Cardiac muscle cell (in vitro differentiated cells and primary cell): ENCODE measurements around the gene SERPINB12. TPM values are rescaled to one million over a fixed set of nuclear protein-coding genes. Genes with fewer than 3 reads are reported as not detected.

ENCODE experiments used
- DNase-seq, 2 donors: peaks; one replicate each; pipeline versions ENCODE4 v3.0.0 to v3.0.0-alpha.2; 2010 to 2017; ENCODE audit warnings: low read depth in 1 of 2, low spot score in 1 of 2
- H3K27ac ChIP-seq: fragments of 200-600 bp; sonication (generic); 2 replicates; pipeline ENCODE4 v1.5.1; 2016
- H3K27me3 ChIP-seq: fragments of 200-600 bp; sonication (generic); 2 replicates; pipeline ENCODE4 v1.6.0; 2016; ENCODE audit warnings: control low read depth
- H3K36me3 ChIP-seq: fragments of 200-600 bp; sonication (generic); 2 replicates; pipeline ENCODE4 v1.5.1; 2016; ENCODE audit warnings: control low read depth
- H3K4me1 ChIP-seq: fragments of 200-600 bp; sonication (generic); 2 replicates; pipeline ENCODE4 v1.8.1; 2017; ENCODE audit warnings: low read depth, mild to moderate bottlenecking, mixed run types
- H3K4me3 ChIP-seq: fragments of 200-600 bp; sonication (generic); 2 replicates; pipeline ENCODE4 v1.5.1; 2016; ENCODE audit warnings: mild to moderate bottlenecking
- H3K9me3 ChIP-seq: fragments of 200-600 bp; sonication (generic); 2 replicates; pipeline ENCODE4 v1.5.1; 2017; ENCODE audit warnings: low read depth, mild to moderate bottlenecking, control low read depth
- polyA plus RNA-seq: library from polyadenylated mRNA; unstranded; fragments of >200 nt; fragmentation: Nextera tagmentation; extraction: Ambion mirVana; gene quantifications from 2 replicates; pipeline ENCODE4 v1.2.1, GENCODE V29; 2016
- total RNA-seq: library from RNA; depleted of rRNA; stranded (reverse); fragments of >200 nt; gene quantifications from 2 replicates; pipeline ENCODE4 v1.2.3, GENCODE V29; 2016
- TF ChIP-seq, protein P1 (sequence below): IDR thresholded peaks from 2 replicates; pipeline ENCODE4 v1.5.1; 2012; ENCODE audit warnings: low read depth, mild to moderate bottlenecking, low read length

Gene SERPINB12
- total and polyA plus RNA-seq, 2 experiments from 2014 or later: not detected

GRCh38 chr18:63518178-63519012, 23.8 kb upstream of the SERPINB12 start:
- H3K4me1 ChIP-seq: no peaks in the 10 kb centered on the region
- DNase-seq: peak; percentile 84 to 89
- no peaks in the 10 kb centered on the region for H3K9me3 ChIP-seq
- TF ChIP-seq, protein P1, sequence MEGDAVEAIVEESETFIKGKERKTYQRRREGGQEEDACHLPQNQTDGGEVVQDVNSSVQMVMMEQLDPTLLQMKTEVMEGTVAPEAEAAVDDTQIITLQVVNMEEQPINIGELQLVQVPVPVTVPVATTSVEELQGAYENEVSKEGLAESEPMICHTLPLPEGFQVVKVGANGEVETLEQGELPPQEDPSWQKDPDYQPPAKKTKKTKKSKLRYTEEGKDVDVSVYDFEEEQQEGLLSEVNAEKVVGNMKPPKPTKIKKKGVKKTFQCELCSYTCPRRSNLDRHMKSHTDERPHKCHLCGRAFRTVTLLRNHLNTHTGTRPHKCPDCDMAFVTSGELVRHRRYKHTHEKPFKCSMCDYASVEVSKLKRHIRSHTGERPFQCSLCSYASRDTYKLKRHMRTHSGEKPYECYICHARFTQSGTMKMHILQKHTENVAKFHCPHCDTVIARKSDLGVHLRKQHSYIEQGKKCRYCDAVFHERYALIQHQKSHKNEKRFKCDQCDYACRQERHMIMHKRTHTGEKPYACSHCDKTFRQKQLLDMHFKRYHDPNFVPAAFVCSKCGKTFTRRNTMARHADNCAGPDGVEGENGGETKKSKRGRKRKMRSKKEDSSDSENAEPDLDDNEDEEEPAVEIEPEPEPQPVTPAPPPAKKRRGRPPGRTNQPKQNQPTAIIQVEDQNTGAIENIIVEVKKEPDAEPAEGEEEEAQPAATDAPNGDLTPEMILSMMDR: peak; percentile 66
- no peaks in the 10 kb centered on the region for H3K27me3 ChIP-seq
- H3K36me3 ChIP-seq: no peaks in the 10 kb centered on the region
- no peak overlapping the region for H3K4me3 ChIP-seq
- no peak overlapping the region for H3K27ac ChIP-seq

DNA sequence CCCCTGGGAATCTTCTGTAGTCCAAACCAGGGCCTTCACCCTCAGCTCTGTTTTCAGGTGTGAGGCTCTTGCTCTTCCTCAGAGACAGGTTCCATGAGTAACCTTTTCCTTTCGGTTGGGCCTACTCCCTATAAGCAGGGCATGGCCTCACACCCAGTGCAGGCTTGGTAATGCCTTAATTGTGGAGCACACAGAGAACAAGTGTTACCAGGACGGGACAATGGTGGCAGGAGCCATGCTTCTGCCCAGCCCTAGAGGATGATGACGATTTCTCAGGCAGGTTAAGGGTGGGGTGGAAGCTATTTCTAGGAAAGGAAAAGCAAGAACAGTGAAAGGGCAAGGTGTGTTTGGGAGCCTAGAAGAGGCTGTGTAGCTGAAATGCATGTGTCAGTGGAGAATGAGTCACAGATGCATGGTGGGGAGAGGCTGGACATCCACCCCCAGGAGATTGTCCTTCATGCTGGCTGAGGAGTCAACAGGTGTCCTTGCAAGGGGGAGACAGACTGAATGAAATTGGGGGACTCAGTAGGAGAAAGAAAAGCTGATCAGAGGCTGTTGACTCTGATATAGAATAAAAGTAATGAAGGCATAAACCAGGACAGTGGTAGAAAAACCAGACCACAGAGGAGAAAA, 22.0 kb upstream of the SERPINB12 start:
- H3K4me1 ChIP-seq: no peaks in the 10 kb centered on the region
- H3K27me3 ChIP-seq: no peaks in the 10 kb centered on the region
- no peak overlapping the region for H3K4me3 ChIP-seq
- H3K36me3 ChIP-seq: no peaks in the 10 kb centered on the region
- no peak overlapping the region for H3K27ac ChIP-seq
- TF ChIP-seq, protein P1: no peak
- no peak for DNase-seq
- H3K9me3 ChIP-seq: no peaks in the 10 kb centered on the region

DNA sequence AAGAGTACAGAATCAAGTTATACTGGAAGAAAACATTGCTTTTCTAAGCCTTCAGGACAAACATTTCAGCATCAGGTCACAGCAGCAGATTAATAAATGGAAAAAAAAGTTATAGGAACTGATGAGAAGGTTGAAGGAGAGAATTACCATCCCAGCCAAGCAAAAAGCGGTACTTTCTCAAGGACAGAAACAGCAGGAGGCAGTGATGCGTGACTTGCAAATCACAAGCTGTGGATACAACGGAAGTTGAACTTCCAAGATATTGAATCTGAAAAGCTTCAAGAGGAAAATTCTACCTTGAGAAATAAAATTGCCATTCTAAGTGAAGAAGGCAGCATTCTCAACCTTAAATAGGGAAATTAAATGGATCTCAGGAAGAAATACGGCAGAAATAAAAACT, 18.5 kb upstream of the SERPINB12 start:
- Histone ChIP-seq H3K4me3 (no peak overlapping the region), H3K9me3 (no peaks in the 10 kb centered on the region), H3K27ac (no peak overlapping the region), H3K36me3 (no peaks in the 10 kb centered on the region), H3K4me1 (no peaks in the 10 kb centered on the region), H3K27me3 (no peaks in the 10 kb centered on the region)
- TF ChIP-seq, protein P1: no peak
- DNase-seq: peak in 1 of 2 donors; percentile 4

- Histone ChIP-seq H3K4me1 (no peaks in the 10 kb centered on the region), H3K9me3 (no peaks in the 10 kb centered on the region), H3K4me3 (no peak overlapping the region), H3K27ac (no peak overlapping the region), H3K27me3 (no peaks in the 10 kb centered on the region), H3K36me3 (no peaks in the 10 kb centered on the region)
- no peak for DNase-seq
- TF ChIP-seq, protein P1: no peak
Observed at GRCh38 chr18:63527251-63527650, 14.9 kb upstream of the SERPINB12 start.

- Histone ChIP-seq H3K9me3 (no peaks in the 10 kb centered on the region), H3K27ac (no peak overlapping the region), H3K4me3 (no peak overlapping the region), H3K27me3 (no peaks in the 10 kb centered on the region), H3K4me1 (no peaks in the 10 kb centered on the region), H3K36me3 (no peaks in the 10 kb centered on the region)
- TF ChIP-seq, protein P1: no peak
- DNase-seq: no peak
Observed at GRCh38 chr18:63528863-63529492, 13.2 kb upstream of the SERPINB12 start.
